ENCODE measurements around the gene EN2. TPM values are rescaled to one million over a fixed set of nuclear protein-coding genes. Genes with fewer than 3 reads are reported as not detected.
A peak's percentile ranks its signal among the peaks of the same experiment; 100 is the strongest.

Gene EN2
- total and polyA plus RNA-seq, 2 of the 4 experiments (the other 2 are of a cell fraction): not detected

DNA sequence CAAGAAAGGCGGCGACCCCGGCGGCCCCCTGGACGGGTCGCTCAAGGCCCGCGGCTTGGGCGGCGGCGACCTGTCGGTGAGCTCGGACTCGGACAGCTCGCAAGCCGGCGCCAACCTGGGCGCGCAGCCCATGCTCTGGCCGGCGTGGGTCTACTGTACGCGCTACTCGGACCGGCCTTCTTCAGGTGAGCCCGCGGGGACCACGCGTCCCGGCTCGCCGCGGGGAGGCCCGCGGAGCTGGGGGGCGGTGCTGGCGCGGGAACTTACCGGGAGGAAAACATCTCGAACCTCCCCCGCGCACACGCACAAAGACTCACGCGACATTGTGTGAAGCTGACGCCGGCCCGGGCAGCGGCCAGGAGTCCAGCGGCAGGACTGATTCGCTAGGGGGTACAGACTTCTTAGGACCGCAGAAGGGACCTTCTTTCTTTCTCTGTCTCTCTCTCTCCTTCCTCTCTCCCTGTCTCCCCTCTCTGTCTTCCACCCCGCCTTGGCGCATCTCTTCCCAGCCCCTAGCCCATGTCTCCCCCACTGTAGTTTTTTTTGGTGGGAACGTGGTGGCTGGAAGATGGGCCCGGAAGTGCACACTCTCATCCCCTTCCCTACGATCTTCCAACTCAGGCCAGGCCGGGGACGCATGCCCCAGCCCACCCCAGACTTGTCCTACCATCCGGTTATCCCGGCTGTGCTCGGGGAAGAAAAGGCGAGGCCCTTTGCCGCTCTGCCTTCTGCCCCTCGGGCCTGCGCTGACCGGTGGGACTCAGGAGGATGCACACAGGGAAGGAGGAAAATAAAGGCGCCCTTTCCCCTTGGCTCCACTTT is 1.2 kb downstream of the EN2 start:
- WGBS, 2 experiments (ENCODE audit: extremely low coverage in 2 of 2, insufficient read length in 1 of 2): 2% methylated on average over 29 of the region's 68 CpGs; no CpG with 5 or more reads in 1 of the 2 experiments
- Histone ChIP-seq H3K14ac (replicated peaks; ENCODE audit: low read depth, low read length) (no peak overlapping the region), H3K4ac (ENCODE audit: low read depth, low read length) (no peak overlapping the region), H3K9ac (ENCODE audit: low read depth, low read length) (no peak overlapping the region), H4K20me1 (ENCODE audit: insufficient read depth, low read length) (no peaks in the 10 kb centered on the region), H2BK15ac (ENCODE audit: low read depth, low read length) (no peak overlapping the region), H3K23ac (ENCODE audit: low read depth, low read length) (no peak overlapping the region), H2BK5ac (ENCODE audit: low read depth, low read length, poor library complexity, severe bottlenecking) (no peak overlapping the region), H3K9me3 (ENCODE audit: control insufficient read depth, insufficient read depth, low read length) (peaks cover 7% of the 10 kb centered on the region; the same call in 1 of the 2 replicates), H2AK9ac (replicated peaks; ENCODE audit: low read depth, low read length, poor library complexity) (no peak overlapping the region), H3K56ac (ENCODE audit: extremely low read depth, insufficient read depth, low read length) (no peak overlapping the region), H2AK5ac (ENCODE audit: low read depth, low read length) (no peak overlapping the region), H3K4me2 (ENCODE audit: low read depth, low read length) (no peak overlapping the region), H3K36me3 (ENCODE audit: control insufficient read depth, insufficient read depth, low read length) (no peaks in the 10 kb centered on the region), H3K18ac (ENCODE audit: low read depth, low read length) (no peak overlapping the region), H3K4me3 (ENCODE audit: insufficient read depth, low read depth, low read length) (no peak overlapping the region), H4K5ac (ENCODE audit: low read depth, low read length) (no peak overlapping the region), H2BK120ac (ENCODE audit: low read depth, low read length) (no peak overlapping the region), H2AFZ (replicated peaks; ENCODE audit: low read length, poor library complexity) (peak overlapping the region; percentile 7), H3K9me1 (ENCODE audit: insufficient read depth, low read length) (no peaks in the 10 kb centered on the region; the same call in 1 of the 2 replicates), H4K91ac (ENCODE audit: insufficient read depth, low read depth, low read length) (no peak overlapping the region), H4K8ac (ENCODE audit: low read depth in 2 of 2, low read length in 2 of 2) (no peak overlapping the region), H3K79me1 (ENCODE audit: low read depth in 1 of 2, low read length in 2 of 2) (no peaks in the 10 kb centered on the region), H2BK20ac (ENCODE audit: low read depth, low read length) (no peak overlapping the region), H3K27me3 (ENCODE audit: control insufficient read depth, insufficient read depth, low read length) (peaks cover 89% of the 10 kb centered on the region), H3K4me1 (ENCODE audit: control insufficient read depth, insufficient read depth, low read length) (no peaks in the 10 kb centered on the region), H3K27ac (ENCODE audit: insufficient read depth, low read length) (no peak overlapping the region)
- in situ Hi-C loops (cut with MboI; ENCODE audit: low sequenced_read_pairs) (no loop called here), dilution Hi-C loops (cut with HindIII; ENCODE audit: low sequenced_read_pairs, unreplicated experiment) (no loop called here), intact Hi-C loops (cut with micrococcal nuclease) (loop anchor here (10.0 kb wide), 2 partner anchors 84 to 164 kb away; partner anchors contain the start of gene INSIG1)
- POLR2A ChIA-PET (ENCODE audit: unreplicated experiment): no interaction called here
- no TSS peak for BruUV-seq (replicated peaks)
- no peak for ATAC-seq (ENCODE audit: low read depth)
- CTCF ChIA-PET: no interaction called here
- DNase-seq: no peak
- TF ChIP-seq RCOR1 (IDR thresholded peaks at IDR 0.05; ENCODE audit: insufficient replicate concordance, low read length) (no peak), RAD21 (IDR thresholded peaks at IDR 0.05; ENCODE audit: low read length) (no peak), CHD1 (IDR thresholded peaks at IDR 0.05; ENCODE audit: low read depth, low read length) (no peak), CEBPB (IDR thresholded peaks at IDR 0.05; ENCODE audit: low read depth, low read length) (no peak), FOS (IDR thresholded peaks at IDR 0.05; ENCODE audit: low read depth, low read length) (no peak), MAZ (IDR thresholded peaks at IDR 0.05; ENCODE audit: borderline replicate concordance, low read depth, low read length) (no peak), MAFK (IDR thresholded peaks at IDR 0.05; ENCODE audit: low read depth, low read length) (no peak), BHLHE40 (IDR thresholded peaks at IDR 0.05; ENCODE audit: low read depth, low read length) (no peak), NFE2L2 (IDR thresholded peaks at IDR 0.05; ENCODE audit: low read depth, low read length) (no peak), SMC3 (IDR thresholded peaks at IDR 0.05; ENCODE audit: low read depth, low read length) (no peak), RFX5 (IDR thresholded peaks at IDR 0.05; ENCODE audit: low read depth, low read length) (no peak), MXI1 (IDR thresholded peaks at IDR 0.05; ENCODE audit: borderline replicate concordance, low read depth, low read length) (no peak)
- TF ChIP-seq, protein P1, sequence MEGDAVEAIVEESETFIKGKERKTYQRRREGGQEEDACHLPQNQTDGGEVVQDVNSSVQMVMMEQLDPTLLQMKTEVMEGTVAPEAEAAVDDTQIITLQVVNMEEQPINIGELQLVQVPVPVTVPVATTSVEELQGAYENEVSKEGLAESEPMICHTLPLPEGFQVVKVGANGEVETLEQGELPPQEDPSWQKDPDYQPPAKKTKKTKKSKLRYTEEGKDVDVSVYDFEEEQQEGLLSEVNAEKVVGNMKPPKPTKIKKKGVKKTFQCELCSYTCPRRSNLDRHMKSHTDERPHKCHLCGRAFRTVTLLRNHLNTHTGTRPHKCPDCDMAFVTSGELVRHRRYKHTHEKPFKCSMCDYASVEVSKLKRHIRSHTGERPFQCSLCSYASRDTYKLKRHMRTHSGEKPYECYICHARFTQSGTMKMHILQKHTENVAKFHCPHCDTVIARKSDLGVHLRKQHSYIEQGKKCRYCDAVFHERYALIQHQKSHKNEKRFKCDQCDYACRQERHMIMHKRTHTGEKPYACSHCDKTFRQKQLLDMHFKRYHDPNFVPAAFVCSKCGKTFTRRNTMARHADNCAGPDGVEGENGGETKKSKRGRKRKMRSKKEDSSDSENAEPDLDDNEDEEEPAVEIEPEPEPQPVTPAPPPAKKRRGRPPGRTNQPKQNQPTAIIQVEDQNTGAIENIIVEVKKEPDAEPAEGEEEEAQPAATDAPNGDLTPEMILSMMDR (conservative IDR thresholded peaks at IDR 0.05; ENCODE audit: low read depth, low read length): no peak
- TF ChIP-seq, protein P2, sequence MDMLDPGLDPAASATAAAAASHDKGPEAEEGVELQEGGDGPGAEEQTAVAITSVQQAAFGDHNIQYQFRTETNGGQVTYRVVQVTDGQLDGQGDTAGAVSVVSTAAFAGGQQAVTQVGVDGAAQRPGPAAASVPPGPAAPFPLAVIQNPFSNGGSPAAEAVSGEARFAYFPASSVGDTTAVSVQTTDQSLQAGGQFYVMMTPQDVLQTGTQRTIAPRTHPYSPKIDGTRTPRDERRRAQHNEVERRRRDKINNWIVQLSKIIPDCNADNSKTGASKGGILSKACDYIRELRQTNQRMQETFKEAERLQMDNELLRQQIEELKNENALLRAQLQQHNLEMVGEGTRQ (IDR thresholded peaks at IDR 0.05; ENCODE audit: low read depth, low read length): no peak
- TF ChIP-seq, protein P3, sequence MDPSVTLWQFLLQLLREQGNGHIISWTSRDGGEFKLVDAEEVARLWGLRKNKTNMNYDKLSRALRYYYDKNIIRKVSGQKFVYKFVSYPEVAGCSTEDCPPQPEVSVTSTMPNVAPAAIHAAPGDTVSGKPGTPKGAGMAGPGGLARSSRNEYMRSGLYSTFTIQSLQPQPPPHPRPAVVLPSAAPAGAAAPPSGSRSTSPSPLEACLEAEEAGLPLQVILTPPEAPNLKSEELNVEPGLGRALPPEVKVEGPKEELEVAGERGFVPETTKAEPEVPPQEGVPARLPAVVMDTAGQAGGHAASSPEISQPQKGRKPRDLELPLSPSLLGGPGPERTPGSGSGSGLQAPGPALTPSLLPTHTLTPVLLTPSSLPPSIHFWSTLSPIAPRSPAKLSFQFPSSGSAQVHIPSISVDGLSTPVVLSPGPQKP (IDR thresholded peaks at IDR 0.05; ENCODE audit: borderline replicate concordance, low read depth, low read length): no peak
